GM12891 (cell line): ENCODE measurements around the gene PHACTR3.

Source experiments
- PAX5 ChIP-seq: IDR thresholded peaks from 2 replicates; pipeline ENCODE4 v1.6.1; 2011; ENCODE audit warnings: low read length, moderate library complexity, mild to moderate bottlenecking; ENCODE audit not compliant: insufficient read depth, severe bottlenecking
- POLR2A ChIP-seq: IDR thresholded peaks from 2 replicates; pipeline ENCODE4 v1.6.1; 2011; ENCODE audit warnings: low read depth, low read length, control low read depth
- POLR2AphosphoS5 ChIP-seq: IDR thresholded peaks from 2 replicates; pipeline ENCODE4 v1.6.1; 2011; ENCODE audit warnings: low read depth, low read length, control low read depth
- SPI1 ChIP-seq: IDR thresholded peaks from 2 replicates; pipeline ENCODE4 v1.6.1; 2011; ENCODE audit warnings: low read depth, low read length, control low read depth
- TAF1 ChIP-seq: IDR thresholded peaks from 2 replicates; pipeline ENCODE4 v1.6.1; 2011; ENCODE audit warnings: low read depth, low read length, control low read depth

DNA sequence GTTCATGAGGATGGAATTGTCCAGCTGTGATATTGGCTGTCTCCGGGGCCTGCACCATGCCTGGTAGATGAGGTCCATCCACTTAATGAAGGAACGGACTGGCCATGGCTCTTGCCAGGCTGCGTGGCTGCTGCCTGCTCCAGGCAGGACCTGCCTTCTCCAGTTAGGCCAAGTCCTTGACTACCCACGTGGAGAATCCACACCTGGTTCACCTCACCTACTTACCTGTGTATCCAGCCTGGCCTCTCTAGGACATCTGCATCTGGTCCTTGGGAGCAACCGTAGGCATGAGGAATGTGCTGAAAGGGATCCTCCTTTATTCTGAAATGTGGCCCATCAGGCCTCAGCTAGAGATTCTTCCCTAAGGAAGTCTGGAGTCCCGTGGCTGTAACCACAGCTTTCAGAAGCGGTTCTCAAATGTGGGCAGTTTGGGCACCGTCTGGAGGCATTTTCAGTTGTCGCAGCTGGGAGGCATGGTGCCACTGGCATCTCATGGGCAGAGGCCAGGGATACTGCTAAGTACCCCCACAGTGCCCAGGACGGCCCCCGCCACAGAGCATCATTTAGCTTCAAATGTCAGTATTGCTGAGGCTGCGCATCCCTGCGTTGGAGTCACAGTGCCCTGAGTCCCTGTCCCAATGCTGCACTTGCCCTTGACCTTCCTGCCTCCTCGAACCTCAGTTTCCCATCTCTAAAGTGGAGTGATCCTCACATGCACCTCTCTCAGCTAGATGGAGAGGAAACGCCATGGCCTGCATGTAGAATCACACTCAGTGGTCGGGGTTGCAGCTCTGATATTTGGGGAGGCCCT lies 67.5 kb downstream of the PHACTR3 start:
- TF ChIP-seq POLR2A (no peak), PAX5 (no peak), POLR2AphosphoS5 (no peak), TAF1 (no peak), SPI1 (no peak)
